D341Med (cell line): Measurements from ENCODE around the gene PDZD11.
A peak's percentile ranks its signal among the peaks of the same experiment; 100 is the strongest.
"Not testable (repeated sequence)": the region's sequence is repeated elsewhere in the genome, so short reads cannot be mapped to it uniquely, and the experiment has no call there.

Source experiments
- DNase-seq: peaks from one replicate; pipeline ENCODE4 v3.0.0; 2012; ENCODE audit warnings: low spot score

Gene PDZD11, protein sequence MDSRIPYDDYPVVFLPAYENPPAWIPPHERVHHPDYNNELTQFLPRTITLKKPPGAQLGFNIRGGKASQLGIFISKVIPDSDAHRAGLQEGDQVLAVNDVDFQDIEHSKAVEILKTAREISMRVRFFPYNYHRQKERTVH

DNA sequence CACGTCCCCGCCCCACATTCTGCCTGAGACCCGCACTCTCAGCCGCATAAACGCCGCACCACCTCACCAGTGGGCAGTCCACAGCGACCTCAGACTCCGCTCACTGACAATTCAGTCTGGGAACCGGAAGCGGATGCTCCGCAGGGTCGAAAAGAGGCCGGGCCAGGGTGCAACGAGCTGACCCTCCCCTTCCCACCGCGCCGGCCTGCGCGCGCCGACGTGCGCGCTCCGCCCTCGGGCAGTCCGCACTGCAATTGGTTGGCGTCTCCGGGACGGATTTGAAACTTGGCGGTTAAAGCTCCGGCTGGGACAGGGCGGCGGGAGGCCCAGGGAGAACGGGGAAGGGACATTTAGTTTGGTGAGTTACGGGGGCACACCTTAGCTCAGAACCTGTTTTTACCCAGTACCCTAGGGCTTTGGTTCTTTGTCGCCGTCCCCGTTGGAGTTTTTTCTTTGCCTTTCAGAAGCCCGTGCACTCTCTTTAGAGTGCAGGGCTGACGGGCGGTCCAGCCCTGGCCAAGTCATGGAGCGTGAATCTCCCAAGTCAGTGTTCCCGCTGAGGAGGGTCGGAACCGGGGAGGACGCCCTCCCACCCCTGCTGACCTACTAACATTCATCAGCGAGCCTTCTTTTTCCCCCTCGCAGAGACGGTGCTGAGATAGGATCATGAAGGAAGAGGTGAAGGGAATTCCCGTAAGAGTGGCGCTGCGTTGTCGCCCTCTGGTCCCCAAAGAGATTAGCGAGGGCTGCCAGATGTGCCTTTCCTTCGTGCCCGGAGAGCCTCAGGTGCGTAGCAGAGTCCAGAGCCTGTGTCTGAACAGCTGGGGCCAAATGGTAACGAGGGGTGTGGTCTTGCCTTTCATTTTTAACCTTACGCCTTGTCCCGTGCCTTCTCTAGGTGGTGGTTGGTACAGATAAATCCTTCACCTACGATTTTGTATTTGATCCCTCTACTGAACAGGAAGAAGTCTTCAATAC lies at the start of gene PDZD11, which contains the start of gene KIF4A:
Gene PDZD11 (minus strand): TSS at position 135 of the 978 bp plus-strand sequence. CDS start 586 bp downstream, outside the sequence.
Gene KIF4A (plus strand): TSS at position 312 of the 978 bp plus-strand sequence. CDS start 355 bp downstream, at position 667.
- DNase-seq: peak; percentile 95

DNA sequence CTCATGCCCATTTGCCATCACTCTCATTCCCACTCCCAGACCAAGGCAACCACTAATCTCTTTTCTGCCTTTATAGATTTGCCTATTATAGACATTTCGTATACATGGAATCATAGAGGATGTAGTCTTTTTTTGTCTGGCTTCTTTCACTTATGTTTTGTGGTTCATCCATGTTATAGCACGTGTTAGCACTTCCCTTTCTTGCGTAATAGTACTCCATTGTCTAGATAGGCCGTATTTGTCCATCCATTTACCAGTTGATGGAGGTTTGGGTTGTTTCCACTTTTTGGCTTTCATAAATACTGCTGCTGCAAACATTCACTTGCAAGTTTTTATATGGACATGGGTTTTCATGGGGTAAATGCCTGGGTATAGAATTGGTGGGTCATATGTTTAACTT lies 48.6 kb upstream of the PDZD11 start:
- DNase-seq: no peak

DNA sequence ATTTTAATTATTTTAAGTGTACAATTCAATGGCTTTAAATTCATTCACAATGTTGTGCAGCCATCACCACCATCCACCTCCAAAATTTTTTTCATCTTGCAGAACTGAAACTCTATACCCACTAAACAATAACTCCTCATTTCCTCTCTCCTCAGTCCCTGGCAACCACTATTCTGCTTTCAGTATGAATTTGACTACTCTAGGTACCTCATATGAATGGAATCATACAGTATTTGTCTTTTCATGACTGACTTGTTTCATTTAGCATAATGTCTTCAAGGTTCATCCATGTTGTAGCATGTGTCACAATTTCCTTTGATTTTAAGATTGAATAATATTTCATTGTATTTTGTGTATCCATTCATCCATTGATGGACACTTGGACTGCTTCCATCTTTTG lies 47.0 kb upstream of the PDZD11 start:
- DNase-seq: no peak

DNA sequence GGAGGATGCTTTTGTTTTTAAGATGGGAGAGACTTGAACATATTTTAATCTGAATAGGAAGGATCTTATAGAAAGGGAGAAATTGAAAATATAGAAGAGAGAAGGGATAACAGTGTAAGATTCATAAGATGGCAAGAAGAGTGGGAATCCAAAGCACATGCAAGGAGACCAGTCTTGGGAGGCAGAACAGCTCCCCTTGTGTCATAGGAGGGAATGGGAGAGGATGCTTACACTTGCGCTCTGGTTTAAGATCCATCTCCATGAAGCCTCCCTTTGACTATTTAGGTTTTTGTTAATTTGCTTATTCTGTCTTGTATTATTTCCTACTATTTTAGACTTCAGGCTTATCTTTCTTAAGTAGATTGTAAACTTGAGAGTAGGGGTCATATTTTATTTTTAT lies 42.9 kb upstream of the PDZD11 start:
- no peak for DNase-seq

DNA sequence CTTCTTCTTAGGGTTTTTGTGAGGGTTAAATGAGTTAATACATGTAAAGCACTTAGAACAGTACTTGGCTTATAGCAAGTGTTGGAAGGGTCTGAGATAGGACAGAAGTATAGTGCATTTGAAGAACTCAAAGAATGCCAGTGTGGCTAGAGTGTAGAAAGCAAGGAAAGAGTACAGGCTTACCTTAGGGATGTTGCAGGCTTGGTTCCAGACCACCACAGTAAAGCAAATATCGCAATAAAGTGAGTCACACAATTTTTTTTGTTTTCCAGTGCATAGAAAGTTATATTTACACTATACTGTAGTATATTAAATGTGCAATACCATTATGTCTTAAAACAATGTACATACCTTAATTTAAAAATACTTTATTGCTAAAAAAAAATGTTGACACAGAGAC lies 41.4 kb upstream of the PDZD11 start:
- DNase-seq: no peak

DNA sequence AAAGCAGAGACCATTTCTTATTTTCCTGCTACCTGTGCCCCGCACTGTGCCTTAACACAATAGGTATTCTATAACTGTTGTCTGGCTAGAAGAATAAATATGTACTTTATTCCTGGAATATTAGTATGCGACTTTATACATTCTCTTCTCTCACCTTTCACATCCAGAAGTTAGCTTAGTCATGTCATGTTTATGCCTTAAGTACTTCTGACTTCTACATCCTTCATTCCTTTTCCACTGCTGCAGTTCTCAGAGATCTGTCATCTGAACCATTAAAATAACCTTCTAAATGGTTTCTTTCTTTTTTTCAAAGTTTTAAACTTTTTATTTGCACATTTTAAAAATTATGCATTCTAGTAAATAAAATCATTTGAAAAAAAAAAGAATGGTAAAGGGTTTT lies 34.6 kb upstream of the PDZD11 start:
- no peak for DNase-seq

DNA sequence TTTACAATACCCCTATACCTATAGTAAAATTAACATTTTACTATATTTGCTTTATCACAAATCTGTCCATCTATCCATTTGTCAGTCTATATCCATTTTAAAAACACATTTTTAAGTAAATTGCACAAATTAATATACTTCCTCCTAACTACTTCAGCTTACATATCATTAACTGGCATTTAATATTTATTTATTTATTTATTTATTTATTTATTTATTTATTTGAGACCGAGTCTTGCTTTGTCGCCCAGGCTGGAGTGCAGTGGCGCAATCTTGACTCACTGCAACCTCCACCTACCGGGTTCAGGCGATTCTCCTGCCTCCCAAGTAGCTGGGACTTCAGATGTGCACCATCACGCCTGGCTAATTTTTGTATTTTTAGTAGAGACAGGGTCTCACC lies 33.9 kb upstream of the PDZD11 start:
- DNase-seq: not testable (repeated sequence)

DNA sequence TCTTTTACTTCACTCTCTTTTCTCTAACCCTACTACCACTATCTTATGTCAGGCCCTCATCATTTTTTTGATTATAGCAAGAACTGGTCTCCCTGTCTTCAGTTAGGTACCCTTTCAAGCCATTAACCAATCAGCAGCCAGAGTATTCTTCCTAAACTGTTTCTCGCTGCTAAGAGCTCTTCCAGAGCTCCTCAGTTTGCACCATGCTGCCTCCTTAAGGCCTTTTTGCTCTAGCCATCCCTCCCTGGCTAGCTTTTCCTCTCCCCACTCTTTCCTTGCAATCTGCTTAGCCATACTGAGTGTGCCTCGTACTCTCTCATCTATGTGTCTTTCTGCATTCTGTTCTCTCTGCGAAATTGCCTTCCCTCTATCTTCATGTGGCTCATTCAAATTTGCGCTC lies 33.1 kb upstream of the PDZD11 start:
- no peak for DNase-seq

DNA sequence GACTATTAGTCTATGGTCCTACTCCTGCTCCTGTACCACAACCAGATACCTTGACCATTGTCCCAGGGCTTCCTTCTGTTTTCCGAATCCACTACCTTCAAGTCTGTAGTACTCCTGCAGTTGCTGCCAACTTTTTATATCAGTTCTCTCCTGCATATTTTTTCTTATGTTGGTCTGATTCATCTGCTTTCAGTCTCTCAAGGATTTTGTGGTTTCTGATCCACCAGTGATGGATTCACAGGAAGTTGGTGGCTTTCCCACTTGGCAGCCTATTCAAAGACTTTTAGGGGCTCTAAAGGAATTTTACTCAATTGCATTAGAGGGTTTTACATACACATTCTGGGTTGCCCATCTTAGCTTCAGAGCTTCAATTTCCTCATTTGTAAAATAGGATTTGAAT lies 23.8 kb upstream of the PDZD11 start:
- DNase-seq: no peak

DNA sequence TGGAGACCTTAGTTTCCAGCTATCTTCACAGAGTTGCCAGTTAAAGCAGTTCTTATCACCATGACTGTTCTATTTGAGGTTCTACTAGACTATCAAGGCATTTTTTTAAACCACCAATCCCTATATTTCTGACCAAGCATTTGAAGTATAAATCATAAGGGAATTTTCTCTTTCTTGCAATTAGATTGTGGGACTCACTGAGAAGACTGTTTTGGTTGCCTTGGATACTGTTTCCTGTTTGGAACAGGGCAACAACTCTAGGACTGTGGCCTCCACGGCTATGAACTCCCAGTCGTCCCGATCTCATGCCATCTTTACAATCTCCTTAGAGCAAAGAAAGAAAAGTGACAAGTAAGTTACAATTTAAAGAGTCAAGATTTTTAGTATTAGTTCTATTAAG lies 12.0 kb upstream of the PDZD11 start:
- no peak for DNase-seq

DNA sequence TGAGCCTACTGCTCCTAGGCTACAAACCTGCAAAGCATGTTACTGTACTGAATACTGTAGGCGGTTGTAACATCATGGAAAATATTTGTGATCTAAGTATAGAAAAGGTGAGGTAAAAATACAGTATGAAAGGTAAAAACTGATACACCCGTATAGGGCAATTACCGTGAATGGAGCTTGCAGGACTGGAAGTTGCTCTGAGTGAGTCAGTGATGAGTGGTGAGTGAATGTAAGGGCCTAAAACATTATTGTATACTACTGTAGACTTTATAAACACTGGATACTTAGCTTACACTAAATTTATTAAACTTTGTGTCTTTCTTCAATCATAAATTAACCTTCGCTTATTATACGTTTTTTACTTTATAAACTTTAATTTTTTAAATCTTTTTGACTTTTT lies 3.9 kb upstream of the PDZD11 start:
- DNase-seq: no peak

DNA sequence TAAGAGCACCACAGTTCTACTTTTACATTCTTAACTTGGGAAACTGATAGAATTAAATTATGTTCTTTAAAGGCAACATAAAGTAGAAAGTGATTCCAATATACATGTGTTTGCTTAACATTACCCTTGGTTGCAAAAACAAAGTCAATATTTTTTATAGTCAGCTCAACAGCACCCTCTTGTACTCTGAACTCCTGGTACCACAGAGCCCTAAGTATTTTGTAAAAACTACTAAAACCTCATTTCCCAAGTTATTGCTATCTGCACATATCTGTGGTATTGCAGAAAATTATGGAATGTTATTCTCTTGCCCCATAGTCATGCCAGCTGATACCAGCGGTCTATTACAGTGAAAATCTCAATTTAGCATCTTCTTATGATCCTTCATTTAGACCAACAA lies 3.1 kb upstream of the PDZD11 start:
- no peak for DNase-seq

DNA sequence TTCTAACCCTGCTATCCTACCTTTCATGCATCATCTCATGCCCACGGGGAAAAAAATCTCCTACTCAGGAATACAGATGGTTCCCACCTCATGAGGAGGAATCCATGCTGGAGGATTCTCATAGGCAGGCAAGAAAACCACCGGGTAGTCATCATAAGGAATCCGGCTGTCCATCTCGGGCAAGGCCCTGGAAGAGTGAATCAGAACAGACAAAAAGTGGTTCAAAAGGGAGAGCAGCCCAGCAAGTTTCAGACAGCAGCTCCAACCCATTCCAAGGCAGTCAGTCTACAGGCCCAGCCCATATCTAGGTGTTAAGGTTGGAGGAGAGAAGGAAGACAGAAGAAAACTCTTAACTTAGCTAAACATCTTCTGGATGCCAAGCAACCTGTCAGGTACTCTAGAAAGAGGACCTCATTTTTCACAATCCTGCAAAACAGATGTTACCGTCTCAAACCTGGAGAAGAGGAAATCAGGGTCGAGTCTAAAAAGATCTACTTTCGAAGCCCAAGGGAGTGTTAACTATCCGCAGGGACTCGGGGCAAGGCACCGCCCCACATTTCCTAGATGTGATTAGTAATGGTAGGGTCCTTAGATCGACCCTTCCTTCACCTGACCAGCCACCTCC lies 447 bp downstream of the PDZD11 start:
- no peak for DNase-seq

DNA sequence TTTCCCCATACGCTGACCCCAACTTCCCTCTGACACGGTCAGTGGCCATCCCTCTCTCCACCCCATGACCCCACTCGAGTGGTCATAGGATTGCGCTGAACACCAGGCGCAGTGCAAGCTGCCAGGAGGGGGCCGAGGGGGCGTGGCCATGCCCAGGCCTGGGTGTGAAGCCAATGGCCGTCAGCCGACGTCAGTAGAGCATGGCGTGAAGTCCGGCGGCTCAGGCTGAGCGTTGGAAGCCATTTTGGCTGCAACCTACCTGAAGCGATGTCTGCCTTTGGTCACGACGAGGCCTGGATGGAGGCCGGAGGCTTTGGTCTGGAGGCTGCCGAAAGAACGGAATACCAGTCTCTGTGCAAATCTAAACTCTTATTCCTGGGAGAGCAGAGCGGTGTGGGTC lies 7.8 kb downstream of the PDZD11 start, which contains the start of gene RAB41:
Gene RAB41 (plus strand): TSS at position 222 of the 400 bp plus-strand sequence. CDS start 46 bp downstream, at position 268.
- DNase-seq: no peak

DNA sequence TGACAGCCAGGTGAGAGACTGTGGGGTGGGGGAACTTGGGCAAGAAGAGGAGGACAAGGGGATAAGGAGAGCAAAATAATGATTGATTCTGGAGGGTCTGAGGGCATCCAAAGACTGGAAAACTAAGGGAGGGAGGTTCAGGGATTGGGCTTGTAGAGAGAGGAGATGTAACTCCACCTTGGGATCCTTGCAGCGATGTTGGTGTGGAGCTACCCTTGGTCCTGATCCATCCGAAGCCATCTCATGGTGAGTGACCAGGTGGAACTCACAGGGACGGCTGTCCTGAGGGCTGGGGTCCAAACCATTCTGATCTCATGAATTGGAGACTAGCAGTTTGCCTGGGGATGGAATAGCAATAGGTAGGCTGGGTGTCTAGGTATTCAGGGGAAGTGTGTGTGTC lies 9.2 kb downstream of the PDZD11 start:
- no peak for DNase-seq

DNA sequence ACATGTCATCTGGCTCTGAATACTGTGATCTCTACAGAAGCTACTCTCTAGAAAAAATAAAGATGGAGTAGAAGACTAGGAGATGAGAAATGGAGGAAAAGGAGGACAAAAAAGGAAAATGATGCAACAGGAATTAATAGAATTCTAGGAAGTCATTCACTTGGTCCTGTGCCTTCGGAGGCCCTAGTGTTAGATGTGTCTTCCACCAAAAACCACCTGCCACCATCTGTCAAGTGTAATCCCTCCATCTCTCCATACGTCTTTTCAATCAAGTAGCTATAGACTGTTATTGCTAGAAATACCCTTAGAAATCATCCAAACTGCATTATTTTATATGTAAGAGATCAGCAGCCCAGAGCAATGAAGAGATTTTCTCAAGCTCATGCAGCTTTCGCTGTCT lies 10.6 kb downstream of the PDZD11 start:
- no peak for DNase-seq

DNA sequence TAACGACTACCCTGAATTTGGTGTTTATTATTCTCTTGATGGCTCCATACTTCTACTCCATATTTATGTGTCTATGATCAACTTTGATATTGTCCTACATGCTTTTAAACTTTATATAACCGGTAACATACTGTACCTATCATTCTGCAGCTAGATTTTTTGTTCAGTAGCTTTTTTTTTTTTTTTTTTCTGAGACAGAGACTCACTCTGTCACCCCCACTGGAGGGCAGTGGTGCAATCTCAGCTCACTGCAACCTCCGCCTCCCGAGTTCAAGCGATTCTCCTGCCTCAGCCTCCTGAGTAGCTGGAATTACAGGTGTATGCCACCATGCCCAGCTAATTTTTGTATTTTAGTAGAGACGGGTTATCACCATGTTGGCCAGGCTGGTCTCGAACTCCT lies 15.7 kb downstream of the PDZD11 start:
- DNase-seq: not testable (repeated sequence)

DNA sequence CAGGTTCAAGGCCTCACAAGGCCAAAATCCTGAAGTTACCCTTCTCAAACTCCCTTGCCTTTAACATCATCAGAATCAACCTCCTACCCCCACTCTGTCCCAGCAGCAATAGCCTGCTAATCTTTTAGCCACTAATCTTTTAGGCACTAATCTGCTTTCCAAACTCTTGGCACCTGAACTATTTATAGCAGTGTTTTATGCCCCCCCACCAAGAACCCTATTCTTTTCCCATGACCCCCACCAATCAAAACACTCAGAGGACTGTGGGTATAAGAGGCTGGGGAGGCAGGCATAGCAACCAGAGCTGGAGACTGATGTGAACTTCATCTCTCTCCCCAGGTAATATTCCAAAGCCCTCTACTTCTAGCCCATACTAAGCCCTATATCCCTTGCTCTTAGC lies 21.7 kb downstream of the PDZD11 start, which contains the start of gene ARR3:
Gene ARR3 (plus strand): TSS at position 301 of the 400 bp plus-strand sequence. CDS start 1,052 bp downstream, outside the sequence.
- DNase-seq: peak; percentile 49

DNA sequence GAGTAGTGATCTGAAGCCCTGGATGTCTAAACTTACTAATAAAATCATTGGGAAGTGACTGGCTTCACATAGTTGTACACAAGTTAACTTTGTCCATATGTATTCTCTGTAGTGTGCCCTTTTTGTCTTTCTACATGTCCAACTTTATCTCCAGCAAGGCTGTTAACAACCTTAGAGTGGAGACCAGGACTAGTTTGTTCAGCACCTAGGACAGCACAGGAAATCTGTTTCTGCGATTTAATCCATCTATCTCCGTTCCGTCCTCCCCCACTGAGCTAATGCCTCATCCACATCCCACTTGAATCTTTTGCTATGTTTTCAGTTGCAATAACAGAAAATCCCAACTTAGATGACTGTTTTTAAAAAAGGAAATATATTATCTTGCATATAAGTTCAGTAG lies 24.9 kb downstream of the PDZD11 start:
- DNase-seq: no peak

DNA sequence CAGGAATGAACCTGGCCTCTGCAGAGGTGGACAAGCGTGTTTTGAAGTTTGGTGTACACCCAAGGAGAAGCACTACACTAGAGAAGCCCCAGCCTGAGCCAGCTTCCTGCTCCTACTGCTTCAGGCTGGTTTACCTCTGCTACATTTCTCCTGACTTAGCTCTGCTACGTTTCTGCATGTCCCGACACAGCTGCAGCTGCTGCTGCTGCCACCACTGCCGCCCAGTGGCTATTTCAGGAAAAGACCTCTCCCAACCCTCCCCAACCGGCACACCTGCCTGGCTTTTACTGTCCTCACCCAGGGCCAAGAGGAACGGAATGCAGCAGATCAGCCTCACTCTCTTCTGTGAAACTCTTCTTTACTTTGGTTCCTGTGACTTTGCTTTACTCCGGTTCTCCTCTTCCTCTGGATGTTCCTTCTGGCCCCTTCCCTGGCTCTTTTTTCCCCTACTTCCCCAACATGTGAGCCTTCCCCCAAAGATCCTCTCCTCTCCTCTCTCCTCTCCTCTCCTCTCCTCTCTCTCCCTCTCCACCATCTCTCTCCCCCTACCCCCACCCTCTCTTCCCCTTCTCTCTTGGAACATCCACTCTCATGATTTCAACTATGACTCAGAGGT lies 26.7 kb downstream of the PDZD11 start:
- DNase-seq: peak; percentile 65

DNA sequence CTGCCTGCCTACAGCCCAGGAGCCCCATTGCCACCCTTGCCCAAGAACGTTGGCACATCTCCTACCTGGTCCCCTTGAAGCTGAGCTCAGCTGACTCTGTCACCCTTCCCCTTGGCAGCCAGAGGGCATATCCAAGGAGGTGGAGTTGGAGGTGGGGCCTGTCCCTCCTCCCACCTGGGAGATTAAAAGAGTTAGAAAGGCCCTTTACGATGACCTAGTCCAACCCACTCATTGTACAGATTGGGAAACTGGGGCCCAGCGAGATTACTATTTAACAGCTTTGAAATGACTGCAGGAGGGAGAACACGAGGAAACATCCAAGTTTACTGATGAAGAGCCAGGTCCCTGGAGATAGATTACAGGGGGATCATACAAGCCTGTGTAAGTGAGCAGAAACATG lies 29.6 kb downstream of the PDZD11 start, which contains the start of gene P2RY4:
Gene P2RY4 (minus strand): TSS at position 101 of the 400 bp plus-strand sequence. CDS start 580 bp downstream, outside the sequence.
- no peak for DNase-seq
